HepG2 (cell line): ENCODE results near the gene GALNT17. TPM values are rescaled to one million over a fixed set of nuclear protein-coding genes. Genes with fewer than 3 reads are reported as not detected.

ENCODE experiments used
- ATAC-seq: fragments of 200-7000 bp; cut with Tn5 transposase; 3 replicates; pipeline ENCODE4 v1.9.1; 2020; ENCODE audit warnings: mild to moderate bottlenecking, moderate library complexity
- BruUV-seq: library from RNA; stranded (reverse); fragments of 400-500 nt; replicated peaks from 2 replicates; lab custom pipeline; 2021; lab: Mats Ljungman, UMichigan
- CTCF ChIA-PET: fragments of 300-600 bp; formaldehyde crosslinking; extraction: SDS; loops from one replicate; lab custom pipeline; 2021; ENCODE audit warnings: low total read pairs, inconsistent platforms, low intra/inter-chr PET ratio; lab: Yijun Ruan, JAX
- POLR2A ChIA-PET: fragments of 350-600 bp; sonication (Branson Sonifier 250); formaldehyde crosslinking; loops from one replicate; lab custom pipeline; 2020; ENCODE audit warnings: antibody characterized with exemption, inconsistent platforms; lab: Yijun Ruan, JAX
- DNase-seq: peaks from one replicate; pipeline ENCODE4 v3.0.0-alpha.2; 2015; ENCODE audit warnings: low spot score
- FAIRE-seq: peaks from 3 replicates; lab custom pipeline; 2011; peaks lifted over from hg19 to GRCh38; lab: Jason Lieb, UNC
- H2AFZ ChIP-seq: one replicate; pipeline ENCODE4 v1.6.1; 2011; ENCODE audit warnings: low read length, inconsistent platforms
- H3K27ac ChIP-seq: fragments of 300-600 bp; 3 replicates; pipeline ENCODE4 v1.8.0; 2011; ENCODE audit warnings: mixed run types, mild to moderate bottlenecking, mixed read lengths, low read length, inconsistent platforms; ENCODE audit not compliant: insufficient read depth; ENCODE audit errors: extremely low read length
- H3K27me3 ChIP-seq, 2 experiments: fragments of 200-600 bp in 1 of 2; 2 replicates in 1 of 2; 3 replicates in 1 of 2; pipeline versions ENCODE4 v1.6.0 to v1.8.0; 2011; ENCODE audit warnings: low read length in 2 of 2, mild to moderate bottlenecking in 2 of 2, moderate library complexity in 2 of 2, inconsistent platforms in 1 of 2; ENCODE audit not compliant: insufficient read depth in 2 of 2, control insufficient read depth in 1 of 2
- H3K36me3 ChIP-seq, 2 experiments: fragments of 200-600 bp in 1 of 2; replicated peaks in 1 of 2; 2 replicates in 1 of 2; 3 replicates in 1 of 2; pipeline versions ENCODE4 v1.5.1 to v1.8.0; 2011; ENCODE audit warnings: low read length in 2 of 2, inconsistent platforms in 1 of 2; ENCODE audit not compliant: insufficient read depth in 2 of 2, control insufficient read depth in 1 of 2
- H3K4me1 ChIP-seq: 2 replicates; pipeline ENCODE4 v1.5.1; 2012; ENCODE audit warnings: low read length, inconsistent platforms; ENCODE audit not compliant: insufficient read depth
- H3K4me2 ChIP-seq: 2 replicates; pipeline ENCODE4 v1.6.0; 2011; ENCODE audit warnings: low read depth, low read length, inconsistent platforms
- H3K4me3 ChIP-seq, 3 experiments: fragments of 200-600 bp in 1 of 3; sonication (generic), shearing (Covaris generic) in 1 of 3; replicated peaks in 1 of 3; 2 replicates each; pipeline ENCODE4 v1.5.1; 2011 to 2016; ENCODE audit warnings: low read length in 3 of 3, inconsistent platforms in 2 of 3, low read depth in 2 of 3, mild to moderate bottlenecking in 2 of 3, control low read depth in 1 of 3, mixed read lengths in 1 of 3; ENCODE audit not compliant: insufficient read depth in 1 of 3
- H3K79me2 ChIP-seq: one replicate; pipeline ENCODE4 v1.6.1; 2011; ENCODE audit warnings: low read length, inconsistent platforms; ENCODE audit not compliant: insufficient read depth
- H3K9ac ChIP-seq: 2 replicates; pipeline ENCODE4 v1.6.0; 2011; ENCODE audit warnings: mild to moderate bottlenecking, low read depth, low read length, inconsistent platforms; ENCODE audit not compliant: insufficient read depth
- H3K9me3 ChIP-seq: 2 replicates; pipeline ENCODE4 v1.5.1; 2012; ENCODE audit warnings: mild to moderate bottlenecking, low read length
- H4K20me1 ChIP-seq: 2 replicates; pipeline ENCODE4 v1.6.0; 2011; ENCODE audit warnings: inconsistent platforms, mild to moderate bottlenecking, low read length, moderate library complexity; ENCODE audit not compliant: insufficient read depth
- BRD4 ChIP-seq: sonication (generic); formaldehyde crosslinking; IDR thresholded peaks from 2 replicates; pipeline ENCODE4 v1.4.0; 2020; ENCODE audit warnings: missing genetic modification reagents
- MTF2 ChIP-seq: sonication (generic); formaldehyde crosslinking; IDR thresholded peaks from 2 replicates; pipeline ENCODE4 v1.5.0; 2020; ENCODE audit warnings: missing genetic modification reagents, borderline replicate concordance
- NFIC ChIP-seq: IDR thresholded peaks from 2 replicates; pipeline ENCODE4 v1.6.1; 2012; ENCODE audit warnings: mild to moderate bottlenecking, low read length, inconsistent platforms
- POGZ ChIP-seq: sonication (generic); formaldehyde crosslinking; IDR thresholded peaks from 2 replicates; pipeline ENCODE4 v1.4.0; 2020; ENCODE audit warnings: mild to moderate bottlenecking, missing genetic modification reagents
- PRMT3 ChIP-seq: sonication (generic); formaldehyde crosslinking; IDR thresholded peaks from 2 replicates; pipeline ENCODE4 v1.8.1; 2022; ENCODE audit warnings: low read depth, mild to moderate bottlenecking, moderate library complexity, missing genetic modification reagents, borderline replicate concordance
- ZEB1 ChIP-seq: IDR thresholded peaks from 2 replicates; pipeline ENCODE4 v1.6.1; 2012; ENCODE audit warnings: mild to moderate bottlenecking, low read depth, inconsistent platforms; ENCODE audit not compliant: insufficient replicate concordance
- ZNF143 ChIP-seq: sonication (generic); formaldehyde crosslinking; IDR thresholded peaks from 2 replicates; pipeline ENCODE4 v1.4.0; 2020; ENCODE audit warnings: missing genetic modification reagents
- ZNF329 ChIP-seq: sonication (generic); formaldehyde crosslinking; IDR thresholded peaks from 2 replicates; pipeline ENCODE4 v1.9.0; 2021; ENCODE audit warnings: low read depth, mild to moderate bottlenecking, missing genetic modification reagents
- ZNF460 ChIP-seq: sonication (generic); formaldehyde crosslinking; IDR thresholded peaks from 2 replicates; pipeline ENCODE4 v1.5.1; 2020; ENCODE audit warnings: missing genetic modification reagents, mild to moderate bottlenecking, borderline replicate concordance
- WGBS: methylation state at CpG from one replicate; pipeline ENCODE4 v1.1.6; 2017; ENCODE audit warnings: low lambda C conversion rate; 5-methylcytosine and 5-hydroxymethylcytosine counted together
- in situ Hi-C: cut with HindIII; loops from 2 replicates; pipeline ENCODE4 v1.10.0; 2017; ENCODE audit warnings: low pct_unique_long_range_greater_than_20kb; ENCODE audit not compliant: extremely low pct_ligation_motif_present
- intact Hi-C: fragments of 100-400 bp; cut with micrococcal nuclease; formaldehyde crosslinking; loops from one replicate; pipeline ENCODE4 v1.10.0; 2022; ENCODE audit not compliant: unreplicated experiment
- polyA plus RNA-seq, 8 experiments: library from polyadenylated mRNA; depleted of rRNA in 3 of 8; stranded (reverse) in 7 of 8; unstranded in 1 of 8; fragments of >200 nt; fragmentation: Illumina TruSeq in 4 of 8; extraction: Trizol in 4 of 8; gene quantifications; 2 replicates each; pipeline versions ENCODE4 v1.2.1 to v1.2.3, GENCODE V29; 2011 to 2016; ENCODE audit warnings: low read depth in 4 of 8, missing spikeins in 1 of 8, mixed read lengths in 1 of 8; ENCODE audit not compliant: insufficient read depth in 1 of 8
- total RNA-seq, 5 experiments: library from RNA; depleted of rRNA; stranded (reverse); fragments of >200 nt; fragmentation: Illumina TruSeq; extraction: Trizol; gene quantifications; 2 replicates each; pipeline ENCODE4 v1.2.3, GENCODE V29; 2016; ENCODE audit warnings: low read depth in 1 of 5
- TF ChIP-seq, protein P1 (sequence below): sonication (generic); formaldehyde crosslinking; IDR thresholded peaks from 2 replicates; pipeline ENCODE4 v1.8.1; 2023; ENCODE audit warnings: missing genetic modification reagents, mild to moderate bottlenecking, borderline replicate concordance
- TF ChIP-seq, protein P2 (sequence below): sonication (generic); formaldehyde crosslinking; IDR thresholded peaks from 2 replicates; pipeline ENCODE4 v1.4.0; 2020; ENCODE audit warnings: missing genetic modification reagents
- TF ChIP-seq, protein P3 (sequence below): sonication (generic); formaldehyde crosslinking; IDR thresholded peaks from 2 replicates; pipeline ENCODE4 v1.5.0; 2020; ENCODE audit warnings: missing genetic modification reagents
- TF ChIP-seq, protein P4 (sequence below): sonication (generic); formaldehyde crosslinking; IDR thresholded peaks from 2 replicates; pipeline ENCODE4 v1.5.1; 2020; ENCODE audit warnings: missing genetic modification reagents, mild to moderate bottlenecking, borderline replicate concordance

Gene GALNT17
- total and polyA plus RNA-seq, 2 of the 13 experiments (the other 11 are each of a cell fraction or from before 2014, with no cell fraction given): not detected

DNA sequence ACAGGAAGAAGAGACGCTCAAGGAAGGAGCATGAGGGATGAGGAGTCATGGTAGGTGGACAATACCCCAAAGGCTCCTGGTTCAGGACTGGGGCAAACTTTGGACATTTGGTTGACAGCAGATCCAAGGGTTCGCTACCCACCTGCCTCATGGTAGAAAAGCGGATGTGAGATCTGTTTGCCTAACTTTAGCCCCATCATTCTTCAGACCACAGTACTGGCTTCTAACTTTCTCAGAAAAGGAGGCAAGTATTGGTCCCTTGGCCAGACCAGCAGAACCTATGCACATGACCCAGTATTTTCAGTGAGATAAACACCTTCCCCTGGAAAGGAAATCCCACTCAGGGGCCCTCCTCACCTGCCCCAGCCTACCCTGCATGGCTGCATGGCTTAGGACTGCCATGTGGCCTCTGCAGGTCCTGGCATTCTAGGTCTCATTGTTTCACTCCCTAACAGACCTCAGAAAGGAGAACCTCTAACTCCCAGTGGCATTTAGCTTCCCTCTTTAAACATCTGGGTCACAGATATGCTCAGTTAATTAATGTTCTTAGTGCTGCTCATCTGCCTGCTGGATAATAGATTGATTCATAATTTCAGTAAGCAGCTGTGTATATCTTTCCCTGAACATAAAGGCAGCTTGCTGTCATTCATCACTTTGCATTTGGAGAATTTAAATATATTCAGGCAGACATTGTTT lies 574.1 kb downstream of the GALNT17 start (continued):
- TF ChIP-seq, protein P1, sequence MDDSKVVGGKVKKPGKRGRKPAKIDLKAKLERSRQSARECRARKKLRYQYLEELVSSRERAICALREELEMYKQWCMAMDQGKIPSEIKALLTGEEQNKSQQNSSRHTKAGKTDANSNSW: no peak
- TF ChIP-seq ZNF329 (CRISPR knock-in tag): no peak
- TF ChIP-seq, all 625 proteins: peak for 0

DNA sequence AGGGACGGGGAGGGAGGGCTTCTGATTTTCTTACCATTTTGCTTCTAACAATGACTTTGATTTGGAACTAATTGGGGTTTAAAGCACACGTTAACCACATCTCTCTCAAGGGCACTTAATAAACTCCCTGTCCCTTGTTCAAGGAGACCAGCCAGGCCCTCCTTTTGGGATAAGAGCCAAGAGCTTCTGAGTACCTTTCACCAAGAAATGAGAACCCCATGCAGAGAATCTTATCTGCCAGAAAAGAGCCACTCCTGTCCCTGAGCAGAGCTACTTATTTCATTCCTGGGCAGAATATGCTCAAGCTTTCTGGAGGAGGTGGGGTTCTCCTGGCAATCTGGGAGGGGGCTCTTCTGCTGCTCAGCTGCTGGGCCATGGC lies 574.6 kb downstream of the GALNT17 start:
- FAIRE-seq (no peak), DNase-seq (no peak), ATAC-seq (no peak)
- ChIA-PET CTCF (no interaction called here), POLR2A (no interaction called here)
- no TSS peak for BruUV-seq
- H3K27ac ChIP-seq: no peak overlapping the region
- H3K4me2 ChIP-seq: no peak overlapping the region
- no peaks in the 10 kb centered on the region for H3K27me3 ChIP-seq
- no peaks in the 10 kb centered on the region for H3K4me1 ChIP-seq
- WGBS: 3% methylated on average over 2 of the region's 2 CpGs
- H2AFZ ChIP-seq: no peak overlapping the region
- H3K79me2 ChIP-seq: no peaks in the 10 kb centered on the region
- H3K36me3 ChIP-seq: no peaks in the 10 kb centered on the region
- H3K4me3 ChIP-seq: no peak overlapping the region
- TF ChIP-seq ZEB1 (no peak), ZNF460 (CRISPR knock-in tag) (no peak), ZNF143 (CRISPR knock-in tag) (no peak), BRD4 (CRISPR knock-in tag) (no peak), POGZ (CRISPR knock-in tag) (no peak), NFIC (no peak), PRMT3 (CRISPR knock-in tag) (no peak), MTF2 (no peak)
- TF ChIP-seq, protein P2, sequence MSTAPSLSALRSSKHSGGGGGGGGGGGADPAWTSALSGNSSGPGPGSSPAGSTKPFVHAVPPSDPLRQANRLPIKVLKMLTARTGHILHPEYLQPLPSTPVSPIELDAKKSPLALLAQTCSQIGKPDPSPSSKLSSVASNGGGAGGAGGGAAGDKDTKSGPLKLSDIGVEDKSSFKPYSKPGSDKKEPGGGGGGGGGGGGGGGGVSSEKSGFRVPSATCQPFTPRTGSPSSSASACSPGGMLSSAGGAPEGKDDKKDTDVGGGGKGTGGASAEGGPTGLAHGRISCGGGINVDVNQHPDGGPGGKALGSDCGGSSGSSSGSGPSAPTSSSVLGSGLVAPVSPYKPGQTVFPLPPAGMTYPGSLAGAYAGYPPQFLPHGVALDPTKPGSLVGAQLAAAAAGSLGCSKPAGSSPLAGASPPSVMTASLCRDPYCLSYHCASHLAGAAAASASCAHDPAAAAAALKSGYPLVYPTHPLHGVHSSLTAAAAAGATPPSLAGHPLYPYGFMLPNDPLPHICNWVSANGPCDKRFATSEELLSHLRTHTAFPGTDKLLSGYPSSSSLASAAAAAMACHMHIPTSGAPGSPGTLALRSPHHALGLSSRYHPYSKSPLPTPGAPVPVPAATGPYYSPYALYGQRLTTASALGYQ: no peak
- TF ChIP-seq, protein P3, sequence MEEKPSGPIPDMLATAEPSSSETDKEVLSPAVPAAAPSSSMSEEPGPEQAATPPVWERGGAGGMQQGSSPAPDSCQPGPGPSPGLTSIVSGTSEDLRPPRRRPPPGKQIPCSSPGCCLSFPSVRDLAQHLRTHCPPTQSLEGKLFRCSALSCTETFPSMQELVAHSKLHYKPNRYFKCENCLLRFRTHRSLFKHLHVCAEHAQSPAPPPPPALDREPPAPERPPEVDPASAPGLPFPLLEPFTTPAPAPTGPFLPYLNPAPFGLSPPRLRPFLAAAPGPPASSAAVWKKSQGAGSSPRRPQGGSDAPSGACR (CRISPR knock-in tag): no peak
- TF ChIP-seq, protein P4, sequence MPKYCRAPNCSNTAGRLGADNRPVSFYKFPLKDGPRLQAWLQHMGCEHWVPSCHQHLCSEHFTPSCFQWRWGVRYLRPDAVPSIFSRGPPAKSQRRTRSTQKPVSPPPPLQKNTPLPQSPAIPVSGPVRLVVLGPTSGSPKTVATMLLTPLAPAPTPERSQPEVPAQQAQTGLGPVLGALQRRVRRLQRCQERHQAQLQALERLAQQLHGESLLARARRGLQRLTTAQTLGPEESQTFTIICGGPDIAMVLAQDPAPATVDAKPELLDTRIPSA (CRISPR knock-in tag): no peak
- no peak overlapping the region for H3K9ac ChIP-seq
- in situ Hi-C loops (no loop called here), intact Hi-C loops (no loop called here)
- no peaks in the 10 kb centered on the region for H4K20me1 ChIP-seq
- H3K9me3 ChIP-seq: no peaks in the 10 kb centered on the region
